GM18498 (cell line): Measurements from ENCODE around the gene NOX3.
"Not testable (repeated sequence)": the region's sequence is repeated elsewhere in the genome, so short reads cannot be mapped to it uniquely, and the experiment has no call there.

Experiments used
- ATAC-seq: cut with Tn5 transposase; IDR thresholded peaks from one replicate; pipeline ENCODE4 v1.9.1; 2021; ENCODE audit warnings: mild to moderate bottlenecking, moderate library complexity; ENCODE audit not compliant: unreplicated experiment

The NOX3 gene

GRCh38 chr6:155374681-155375080 lies 81.0 kb downstream of the NOX3 start:
- no peak for ATAC-seq

GRCh38 chr6:155373276-155373675 lies 82.4 kb downstream of the NOX3 start:
- no peak for ATAC-seq

GRCh38 chr6:155372256-155372655 lies 83.4 kb downstream of the NOX3 start:
- no peak for ATAC-seq

- ATAC-seq: no peak
Observed at GRCh38 chr6:155371230-155371629, 84.4 kb downstream of the NOX3 start.

GRCh38 chr6:155366325-155366724 lies 89.3 kb downstream of the NOX3 start:
- no peak for ATAC-seq

- ATAC-seq: no peak
Observed at GRCh38 chr6:155364844-155365437, 90.7 kb downstream of the NOX3 start.

- ATAC-seq: not testable (repeated sequence)
Observed at GRCh38 chr6:155364021-155364420, 91.6 kb downstream of the NOX3 start.

GRCh38 chr6:155362968-155363632 lies 92.5 kb downstream of the NOX3 start:
- ATAC-seq: not testable (repeated sequence)

GRCh38 chr6:155354167-155354566 lies 101.5 kb downstream of the NOX3 start:
- ATAC-seq: no peak

GRCh38 chr6:155352811-155353210 lies 102.8 kb downstream of the NOX3 start:
- no peak for ATAC-seq

- ATAC-seq: no peak
Observed at GRCh38 chr6:155352130-155352420, 103.6 kb downstream of the NOX3 start.

GRCh38 chr6:155351273-155352129 lies 104.1 kb downstream of the NOX3 start:
- ATAC-seq: peak; percentile 93

- ATAC-seq: no peak
Observed at GRCh38 chr6:155349956-155350355, 105.7 kb downstream of the NOX3 start.

GRCh38 chr6:155349129-155349528 lies 106.5 kb downstream of the NOX3 start:
- no peak for ATAC-seq

GRCh38 chr6:155347800-155348199 lies 107.8 kb downstream of the NOX3 start:
- ATAC-seq: no peak

- ATAC-seq: no peak
Observed at GRCh38 chr6:155346957-155347356, 108.7 kb downstream of the NOX3 start.
